Omental fat pad (tissue), 4 donors: ENCODE data around the gene APOL1. TPM values are rescaled to one million over a fixed set of nuclear protein-coding genes. Genes with fewer than 3 reads are reported as not detected.
"Not testable (repeated sequence)": the region's sequence is repeated elsewhere in the genome, so short reads cannot be mapped to it uniquely, and the experiment has no call there.

Experiments used
- ATAC-seq: fragments of 150-250 bp; one replicate; pipeline ENCODE4 v1.9.1; 2016; ENCODE audit warnings: mild to moderate bottlenecking, moderate library complexity; ENCODE audit not compliant: low FRiP score
- DNase-seq: peaks from one replicate; pipeline ENCODE4 v3.0.0-alpha.2; 2019; ENCODE audit warnings: low spot score
- total RNA-seq, 4 donors: library from RNA; depleted of rRNA; stranded (reverse); fragments of >200 nt; gene quantifications; one replicate each; pipeline ENCODE4 v1.1.0, GENCODE V29; 2016
- TF ChIP-seq, protein P1 (sequence below), 3 donors: fragments of 450-650 bp; IDR thresholded peaks; one replicate each; pipeline ENCODE4 v1.5.1; 2016 to 2017; ENCODE audit warnings: antibody characterized with exemption in 3 of 3, mild to moderate bottlenecking in 3 of 3, moderate library complexity in 2 of 3

The APOL1 gene
- total RNA-seq, 4 donors from 2014 or later = 27.3 to 89.3 (median 65.3) TPM

DNA sequence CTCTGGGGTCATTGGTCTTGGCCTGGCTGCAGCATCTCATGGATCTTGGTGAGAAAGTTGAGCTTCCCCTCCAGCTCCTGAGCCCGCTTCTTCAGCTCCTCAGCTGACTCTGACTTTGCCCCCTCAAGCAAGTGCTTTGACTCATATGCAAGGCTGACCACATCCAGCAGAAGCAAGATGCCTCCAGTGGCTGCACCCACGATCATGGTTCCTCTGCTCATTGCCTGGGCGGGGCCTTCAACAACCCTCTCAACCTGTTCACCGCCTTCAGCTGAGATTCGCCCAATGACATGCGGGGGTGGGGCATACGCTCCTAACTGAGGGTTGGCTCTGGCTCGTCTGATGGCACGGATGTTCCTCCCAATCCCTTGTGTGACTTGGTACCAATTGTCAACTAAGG lies 25.5 kb upstream of the APOL1 start:
- TF ChIP-seq, protein P1, sequence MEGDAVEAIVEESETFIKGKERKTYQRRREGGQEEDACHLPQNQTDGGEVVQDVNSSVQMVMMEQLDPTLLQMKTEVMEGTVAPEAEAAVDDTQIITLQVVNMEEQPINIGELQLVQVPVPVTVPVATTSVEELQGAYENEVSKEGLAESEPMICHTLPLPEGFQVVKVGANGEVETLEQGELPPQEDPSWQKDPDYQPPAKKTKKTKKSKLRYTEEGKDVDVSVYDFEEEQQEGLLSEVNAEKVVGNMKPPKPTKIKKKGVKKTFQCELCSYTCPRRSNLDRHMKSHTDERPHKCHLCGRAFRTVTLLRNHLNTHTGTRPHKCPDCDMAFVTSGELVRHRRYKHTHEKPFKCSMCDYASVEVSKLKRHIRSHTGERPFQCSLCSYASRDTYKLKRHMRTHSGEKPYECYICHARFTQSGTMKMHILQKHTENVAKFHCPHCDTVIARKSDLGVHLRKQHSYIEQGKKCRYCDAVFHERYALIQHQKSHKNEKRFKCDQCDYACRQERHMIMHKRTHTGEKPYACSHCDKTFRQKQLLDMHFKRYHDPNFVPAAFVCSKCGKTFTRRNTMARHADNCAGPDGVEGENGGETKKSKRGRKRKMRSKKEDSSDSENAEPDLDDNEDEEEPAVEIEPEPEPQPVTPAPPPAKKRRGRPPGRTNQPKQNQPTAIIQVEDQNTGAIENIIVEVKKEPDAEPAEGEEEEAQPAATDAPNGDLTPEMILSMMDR (IDR thresholded peaks at IDR 0.05) = no peak
- ATAC-seq (no peak), DNase-seq (no peak)

DNA sequence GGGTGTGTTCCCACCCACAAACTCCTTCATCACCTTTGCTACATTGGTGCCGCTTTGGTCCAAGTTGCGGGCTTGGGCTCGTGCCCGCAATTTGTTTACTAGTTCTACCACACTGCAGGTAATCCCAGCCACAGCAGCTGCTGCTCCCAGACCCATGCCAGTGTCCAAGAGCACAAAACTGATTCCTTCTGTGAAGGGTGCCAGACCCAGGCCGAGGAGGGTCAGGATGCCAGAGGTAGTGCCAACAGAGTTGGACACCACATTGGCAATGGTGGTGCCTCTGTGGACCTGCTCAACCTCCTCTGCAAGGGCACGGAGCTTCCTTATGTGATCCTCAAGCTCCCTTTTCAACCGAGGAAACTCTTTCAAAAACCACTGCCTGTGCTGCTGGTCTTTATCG lies 25.1 kb upstream of the APOL1 start:
- ATAC-seq = no peak
- DNase-seq = no peak
- TF ChIP-seq, protein P1 (IDR thresholded peaks at IDR 0.05) = no peak

DNA sequence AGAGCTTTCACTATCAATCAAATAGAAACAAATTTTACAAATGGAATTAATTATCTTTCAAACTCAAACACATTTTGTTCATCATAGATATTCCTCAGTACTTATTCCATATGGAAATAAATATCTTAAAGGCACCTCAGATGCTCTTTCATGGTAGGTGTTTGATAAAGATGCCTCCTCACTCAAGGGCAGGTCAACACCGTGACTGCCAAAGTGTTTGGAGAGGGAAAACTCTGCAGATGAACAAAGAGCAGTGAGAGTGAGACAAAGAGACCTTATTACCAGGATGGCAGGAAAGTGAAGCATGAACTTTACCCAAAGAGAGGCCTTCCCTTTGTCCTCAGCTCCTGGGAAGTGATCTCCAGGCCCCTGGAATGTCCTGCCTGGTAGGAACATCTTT lies 24.6 kb upstream of the APOL1 start:
- DNase-seq, ATAC-seq: not testable (repeated sequence)

DNA sequence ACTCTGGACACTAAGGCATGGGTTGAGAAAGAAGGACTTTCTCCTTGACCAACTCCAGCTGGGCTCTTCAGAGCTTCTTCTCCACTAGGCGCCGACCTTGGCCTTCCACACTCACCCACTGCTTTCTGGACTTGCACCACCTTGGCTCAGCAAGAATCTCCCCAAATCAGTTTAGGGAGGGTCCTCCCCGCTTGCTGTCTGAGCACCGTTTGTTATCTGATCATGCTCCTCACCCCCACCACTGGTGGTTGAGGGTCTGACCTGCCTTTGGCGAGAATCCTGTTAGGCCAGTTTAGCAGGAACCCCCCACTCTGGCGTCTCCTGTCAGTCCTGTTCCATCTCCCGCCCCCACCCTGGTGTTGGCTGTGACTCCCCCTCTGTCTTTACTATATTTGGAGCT lies 24.0 kb upstream of the APOL1 start:
- DNase-seq (no peak), ATAC-seq (no peak)
- TF ChIP-seq, protein P1 (IDR thresholded peaks at IDR 0.05) = no peak

DNA sequence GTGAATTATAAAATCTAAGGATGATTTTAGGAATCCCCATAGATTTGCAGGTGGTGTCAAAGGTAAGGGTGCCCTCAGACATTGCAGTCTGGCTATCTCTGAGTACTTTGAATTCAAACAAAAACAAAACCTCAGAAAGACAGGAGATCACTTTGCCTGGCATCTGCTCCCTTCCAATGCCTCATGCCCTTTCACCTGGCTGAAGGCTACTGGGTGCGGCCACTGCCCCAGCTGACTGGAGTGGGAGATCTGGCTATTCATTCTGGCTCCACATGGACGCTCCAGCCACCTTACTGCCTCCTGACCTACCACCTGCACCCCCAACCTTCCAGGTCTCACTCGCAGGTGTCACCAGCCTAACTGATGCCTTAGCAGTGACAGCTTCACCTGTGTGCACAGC lies 23.3 kb upstream of the APOL1 start:
- not testable (repeated sequence) for DNase-seq, ATAC-seq

DNA sequence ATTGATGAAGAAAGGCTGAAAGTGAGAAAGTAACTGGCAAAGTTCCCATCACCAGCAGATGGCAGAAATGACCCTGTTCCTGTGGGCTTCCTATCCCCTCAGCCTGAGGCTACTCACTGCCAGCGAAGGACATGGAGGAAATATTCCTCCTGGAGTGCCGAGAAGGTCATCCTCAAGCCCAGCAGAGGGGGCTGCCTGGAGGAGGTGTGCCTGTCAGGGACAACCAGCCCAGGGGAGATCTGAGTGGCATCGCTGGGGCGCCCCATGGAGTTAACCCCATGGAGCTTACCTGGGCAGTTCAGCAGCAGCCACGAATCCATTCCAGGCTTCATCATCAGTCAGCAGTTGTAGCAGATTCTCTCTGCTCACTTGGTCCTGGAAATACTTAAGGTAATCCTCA lies 21.9 kb upstream of the APOL1 start:
- ATAC-seq, DNase-seq: not testable (repeated sequence)

DNA sequence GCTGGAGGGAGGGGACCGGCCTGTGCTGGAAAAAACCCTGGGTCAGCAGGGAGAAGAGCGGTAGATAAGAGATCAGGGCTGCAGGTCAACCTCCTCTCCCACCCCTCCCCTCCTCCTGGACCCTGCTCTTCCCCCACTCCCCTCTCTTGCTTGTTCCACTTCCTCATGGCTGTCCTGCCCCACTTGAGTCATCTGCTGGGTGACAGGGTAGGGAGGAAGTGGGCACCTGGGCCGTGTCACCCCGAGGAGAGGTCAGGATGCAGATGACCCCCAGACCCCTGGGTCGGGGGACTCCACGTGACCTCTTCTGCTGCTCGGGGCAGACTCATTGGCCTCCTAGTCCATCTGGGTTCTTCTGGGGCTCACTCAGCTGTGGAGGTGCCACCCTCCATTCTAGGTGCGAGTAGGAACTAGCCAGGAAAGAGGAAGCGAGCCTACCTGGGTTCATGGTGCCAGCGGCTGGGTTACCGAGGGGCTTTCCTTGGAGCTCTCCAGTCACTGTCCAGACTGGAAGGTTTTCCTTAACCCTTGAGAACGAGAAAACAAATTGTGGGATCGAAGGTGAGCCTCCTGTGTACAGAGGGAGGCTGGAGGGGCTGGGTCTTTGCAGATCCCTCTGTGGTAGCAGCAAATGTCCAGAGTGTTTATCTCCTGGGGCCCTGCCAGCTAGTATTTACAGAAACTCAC lies 20.1 kb upstream of the APOL1 start:
- TF ChIP-seq, protein P1 (IDR thresholded peaks at IDR 0.05) = no peak
- DNase-seq = no peak
- ATAC-seq = no peak

DNA sequence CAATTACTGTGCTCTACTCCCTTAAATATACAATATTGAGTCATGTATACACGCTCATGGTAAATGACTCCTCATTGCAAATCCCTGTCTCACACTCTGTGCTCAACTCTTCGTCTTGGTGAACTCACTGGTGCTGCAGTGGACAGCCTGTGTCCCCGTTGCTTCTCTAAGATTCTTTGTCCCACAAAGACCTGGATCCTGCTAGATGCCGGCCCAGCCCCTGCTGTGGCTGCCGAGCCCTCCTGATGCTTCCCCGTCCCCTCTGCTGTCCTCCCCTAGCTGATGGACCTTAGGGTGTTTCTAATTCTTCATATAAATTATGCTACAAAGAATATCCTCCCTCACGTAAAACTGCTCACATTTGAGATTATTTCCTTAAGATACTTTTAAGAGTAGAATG lies 19.1 kb upstream of the APOL1 start:
- ATAC-seq (no peak), DNase-seq (no peak)
- TF ChIP-seq, protein P1 (IDR thresholded peaks at IDR 0.05) = no peak

DNA sequence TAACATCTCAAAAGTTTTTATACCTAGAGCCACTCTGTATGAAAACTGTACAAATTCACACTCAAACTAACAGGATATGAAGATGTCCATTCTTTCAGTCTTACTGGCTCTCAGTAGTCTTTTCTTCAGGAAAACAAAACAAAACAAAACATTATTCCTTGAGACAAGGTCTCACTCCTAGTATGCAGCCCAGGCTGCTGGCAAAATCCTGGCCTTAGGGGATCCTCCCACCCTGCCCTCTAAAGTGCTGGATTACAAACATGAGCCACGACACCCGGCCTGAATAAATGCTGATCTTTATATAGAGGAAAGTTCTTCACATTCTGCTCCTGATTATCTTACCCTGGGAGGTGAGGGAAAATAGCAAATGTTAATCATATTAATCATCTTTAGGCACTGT lies 18.7 kb upstream of the APOL1 start:
- ATAC-seq (no peak), DNase-seq (no peak)
- TF ChIP-seq, protein P1 (IDR thresholded peaks at IDR 0.05) = no peak
